Glutamatergic neuron (in vitro differentiated cells): ENCODE measurements around the gene IMMP2L. TPM values are rescaled to one million over a fixed set of nuclear protein-coding genes. Genes with fewer than 3 reads are reported as not detected.
"Not testable (repeated sequence)": the region's sequence is repeated elsewhere in the genome, so short reads cannot be mapped to it uniquely, and the experiment has no call there.

Source experiments
- DNase-seq: peaks from one replicate; pipeline ENCODE4 v3.0.0; 2022
- H3K27ac Mint-ChIP-seq: one replicate; pipeline ENCODE4 v1.8.0; 2020; ENCODE audit warnings: mild to moderate bottlenecking, mixed read lengths, inconsistent platforms; ENCODE audit not compliant: unreplicated experiment
- H3K27me3 Mint-ChIP-seq: one replicate; pipeline ENCODE4 v1.8.0; 2020; ENCODE audit warnings: mild to moderate bottlenecking, moderate library complexity, mixed read lengths, inconsistent platforms; ENCODE audit not compliant: unreplicated experiment
- H3K36me3 Mint-ChIP-seq: one replicate; pipeline ENCODE4 v1.8.0; 2020; ENCODE audit warnings: mild to moderate bottlenecking, mixed read lengths, inconsistent platforms; ENCODE audit not compliant: unreplicated experiment
- H3K4me1 Mint-ChIP-seq: one replicate; pipeline ENCODE4 v1.8.0; 2020; ENCODE audit warnings: mild to moderate bottlenecking, low read depth, mixed read lengths, inconsistent platforms; ENCODE audit not compliant: unreplicated experiment
- H3K4me3 Mint-ChIP-seq: one replicate; pipeline ENCODE4 v1.8.0; 2020; ENCODE audit warnings: mild to moderate bottlenecking, mixed read lengths, inconsistent platforms; ENCODE audit not compliant: unreplicated experiment
- H3K9me3 Mint-ChIP-seq: one replicate; pipeline ENCODE4 v1.8.0; 2020; ENCODE audit warnings: mild to moderate bottlenecking, moderate library complexity, mixed read lengths, inconsistent platforms; ENCODE audit not compliant: unreplicated experiment
- total RNA-seq: library from RNA; stranded (reverse); fragmentation: NEBNext Ultra II Directional; extraction: Animal tissue kit (Norgen Biotek cat#: 25700); gene quantifications from one replicate; pipeline ENCODE4 v1.2.1, GENCODE V29; 2021; ENCODE audit not compliant: unreplicated experiment
- TF ChIP-seq, protein P1 (sequence below): fragments of 200-600 bp; sonication (generic); IDR thresholded peaks from one replicate; pipeline ENCODE4 v1.5.0; 2021; ENCODE audit not compliant: partially characterized antibody, unreplicated experiment

The IMMP2L gene
- total RNA-seq, 1 donor from 2014 or later, result 9.6 TPM

DNA sequence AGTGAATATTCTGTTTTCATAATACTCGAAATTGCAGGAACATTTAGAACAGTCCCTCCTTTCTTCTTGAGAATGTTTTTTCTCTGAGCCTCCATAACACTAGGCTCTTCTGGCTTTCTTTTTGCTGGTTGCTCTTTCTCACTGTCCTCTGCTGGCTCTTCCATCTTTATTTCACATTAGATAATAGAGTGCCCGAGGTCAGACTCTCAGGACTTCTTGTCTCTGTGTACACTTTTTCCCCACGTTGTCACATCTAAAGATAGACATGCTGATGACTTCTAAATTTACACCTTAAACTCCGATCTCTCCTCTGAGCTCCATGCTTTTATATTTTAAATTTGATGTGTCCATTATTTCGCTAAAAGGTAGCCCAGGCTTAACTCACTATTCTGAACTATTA is 486.8 kb downstream of the IMMP2L start:
- H3K27me3 Mint-ChIP-seq, result no peaks in the 10 kb centered on the region

DNA sequence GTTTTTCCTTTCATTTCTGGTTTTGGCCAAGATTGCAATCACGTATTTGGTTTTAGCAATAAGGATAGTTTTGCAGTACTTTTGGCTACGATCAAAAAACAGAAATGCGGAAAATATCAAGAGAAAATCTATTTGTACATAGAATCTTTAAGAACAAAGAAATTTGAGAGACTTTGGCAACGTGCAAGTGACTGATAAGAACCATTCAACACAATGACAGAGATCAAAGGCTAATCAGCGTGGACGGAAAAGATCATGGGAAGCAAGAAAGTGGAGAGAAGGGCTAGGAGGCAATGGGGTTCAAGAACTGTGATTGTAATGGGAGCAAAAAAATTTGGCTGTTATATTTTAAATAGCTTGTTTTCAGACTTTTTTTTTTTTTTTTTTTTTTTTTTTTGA is 487.5 kb downstream of the IMMP2L start:
- Mint-ChIP-seq H3K4me1 (peaks cover 1% of the 10 kb centered on the region), H3K27me3 (no peaks in the 10 kb centered on the region), H3K36me3 (no peaks in the 10 kb centered on the region), H3K9me3 (no peaks in the 10 kb centered on the region), H3K4me3 (no peak overlapping the region), H3K27ac (no peak overlapping the region)
- DNase-seq, result no peak
- TF ChIP-seq, protein P1, sequence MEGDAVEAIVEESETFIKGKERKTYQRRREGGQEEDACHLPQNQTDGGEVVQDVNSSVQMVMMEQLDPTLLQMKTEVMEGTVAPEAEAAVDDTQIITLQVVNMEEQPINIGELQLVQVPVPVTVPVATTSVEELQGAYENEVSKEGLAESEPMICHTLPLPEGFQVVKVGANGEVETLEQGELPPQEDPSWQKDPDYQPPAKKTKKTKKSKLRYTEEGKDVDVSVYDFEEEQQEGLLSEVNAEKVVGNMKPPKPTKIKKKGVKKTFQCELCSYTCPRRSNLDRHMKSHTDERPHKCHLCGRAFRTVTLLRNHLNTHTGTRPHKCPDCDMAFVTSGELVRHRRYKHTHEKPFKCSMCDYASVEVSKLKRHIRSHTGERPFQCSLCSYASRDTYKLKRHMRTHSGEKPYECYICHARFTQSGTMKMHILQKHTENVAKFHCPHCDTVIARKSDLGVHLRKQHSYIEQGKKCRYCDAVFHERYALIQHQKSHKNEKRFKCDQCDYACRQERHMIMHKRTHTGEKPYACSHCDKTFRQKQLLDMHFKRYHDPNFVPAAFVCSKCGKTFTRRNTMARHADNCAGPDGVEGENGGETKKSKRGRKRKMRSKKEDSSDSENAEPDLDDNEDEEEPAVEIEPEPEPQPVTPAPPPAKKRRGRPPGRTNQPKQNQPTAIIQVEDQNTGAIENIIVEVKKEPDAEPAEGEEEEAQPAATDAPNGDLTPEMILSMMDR, result no peak

More for the DNA sequence above, 486.8 kb downstream of the IMMP2L start:
- TF ChIP-seq, protein P1, result no peak
- no peak overlapping the region for H3K27ac Mint-ChIP-seq
- no peaks in the 10 kb centered on the region for H3K36me3 Mint-ChIP-seq
- H3K9me3 Mint-ChIP-seq, result no peaks in the 10 kb centered on the region
- no peak for DNase-seq
- H3K4me1 Mint-ChIP-seq, result peaks cover 1% of the 10 kb centered on the region
- no peak overlapping the region for H3K4me3 Mint-ChIP-seq

DNA sequence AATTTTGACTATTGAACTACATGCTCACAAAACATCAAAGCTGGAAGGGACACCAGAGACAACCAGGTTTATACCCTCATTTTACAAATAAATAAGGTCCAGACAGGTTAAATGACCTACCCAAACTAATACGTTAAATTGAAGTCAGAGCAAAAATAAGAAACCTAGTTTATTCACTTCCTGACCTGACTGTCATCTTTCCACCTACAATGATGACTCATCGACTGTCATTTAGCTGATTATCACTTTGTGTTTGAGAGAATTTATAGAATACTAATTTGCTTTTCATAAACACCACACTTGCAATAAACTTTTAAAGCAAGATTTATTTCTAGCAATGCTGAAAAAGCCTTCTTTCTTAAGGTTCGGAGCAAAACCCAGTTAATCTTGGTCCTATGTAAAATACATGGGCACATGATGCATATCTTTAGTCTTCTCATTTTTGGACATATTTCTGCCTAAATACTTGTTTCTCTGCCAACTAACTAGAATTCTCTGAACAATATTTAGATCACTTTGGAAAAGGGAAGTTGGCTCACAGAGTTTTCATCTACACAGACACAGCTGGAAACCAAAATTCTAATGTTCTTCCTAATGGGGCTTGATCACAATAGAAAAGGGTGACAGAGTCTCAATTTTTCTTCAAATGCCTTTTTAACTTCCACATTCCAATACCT is 488.1 kb downstream of the IMMP2L start:
- Mint-ChIP-seq H3K27me3 (no peaks in the 10 kb centered on the region), H3K9me3 (no peaks in the 10 kb centered on the region), H3K27ac (no peak overlapping the region), H3K4me3 (no peak overlapping the region), H3K4me1 (peaks cover 1% of the 10 kb centered on the region), H3K36me3 (no peaks in the 10 kb centered on the region)
- no peak for DNase-seq
- TF ChIP-seq, protein P1, result no peak

- H3K27ac Mint-ChIP-seq, H3K36me3 Mint-ChIP-seq, H3K9me3 Mint-ChIP-seq, H3K27me3 Mint-ChIP-seq, H3K4me3 Mint-ChIP-seq, H3K4me1 Mint-ChIP-seq, DNase-seq: not testable (repeated sequence)
Observed at GRCh38 chr7:111072658-111073057, 489.6 kb downstream of the IMMP2L start.

- H3K9me3 Mint-ChIP-seq, result no peaks in the 10 kb centered on the region
Observed at GRCh38 chr7:111071556-111071955, 490.7 kb downstream of the IMMP2L start.

More at GRCh38 chr7:111071556-111071955, 490.7 kb downstream of the IMMP2L start:
- H3K4me1 Mint-ChIP-seq, result peaks cover 1% of the 10 kb centered on the region
- no peak overlapping the region for H3K4me3 Mint-ChIP-seq
- no peaks in the 10 kb centered on the region for H3K27me3 Mint-ChIP-seq
- no peak for DNase-seq
- TF ChIP-seq, protein P1, result no peak
- H3K36me3 Mint-ChIP-seq, result no peaks in the 10 kb centered on the region
- H3K27ac Mint-ChIP-seq, result no peak overlapping the region
